H1 (cell line): ENCODE measurements around the gene POLL. TPM values are rescaled to one million over a fixed set of nuclear protein-coding genes. Genes with fewer than 3 reads are reported as not detected.

Experiments
- FOSL1 ChIP-seq: IDR thresholded peaks from 2 replicates; pipeline ENCODE4 v1.6.1; 2011; ENCODE audit warnings: mild to moderate bottlenecking, low read depth, low read length, moderate library complexity; ENCODE audit not compliant: insufficient read depth
- HDAC6 ChIP-seq: IDR thresholded peaks from one replicate; pipeline ENCODE4 v1.7.1; 2012; ENCODE audit warnings: low read depth, mild to moderate bottlenecking, inconsistent platforms, low read length, moderate library complexity
- RXRA ChIP-seq: IDR thresholded peaks from 2 replicates; pipeline ENCODE4 v1.6.1; 2011; ENCODE audit warnings: low read depth, mild to moderate bottlenecking, low read length, moderate library complexity; ENCODE audit not compliant: insufficient read depth
- SIX5 ChIP-seq: IDR thresholded peaks from 2 replicates; pipeline ENCODE4 v1.6.1; 2011; ENCODE audit warnings: mild to moderate bottlenecking, low read depth, low read length
- YY1 ChIP-seq: IDR thresholded peaks from 2 replicates; pipeline ENCODE4 v1.6.1; 2011; ENCODE audit warnings: low read depth, mild to moderate bottlenecking, low read length
- polyA plus RNA-seq, 7 experiments: library from polyadenylated mRNA; depleted of rRNA in 3 of 7; stranded (reverse) in 5 of 7; unstranded in 2 of 7; fragments of >200 nt in 5 of 7; fragments of 200-250 nt in 2 of 7; gene quantifications; 1 replicate in 5 of 7; 2 replicates in 1 of 7; 4 replicates in 1 of 7; pipeline versions ENCODE4 v1.2.1 to v1.2.3, GENCODE V29; 2011 to 2013; ENCODE audit warnings: missing spikeins in 2 of 7, mixed read lengths in 2 of 7
- total RNA-seq: library from RNA; stranded (reverse); fragmentation: NEBNext Ultra II Directional; extraction: Animal tissue kit (Norgen Biotek cat#: 25700); gene quantifications from 2 replicates; pipeline ENCODE4 v1.2.1, GENCODE V29; 2021

POLL gene
- total and polyA plus RNA-seq, 2 of the 8 experiments (the other 6 are each of a cell fraction or from before 2014, with no cell fraction given): 26.1 to 45.9 TPM

DNA sequence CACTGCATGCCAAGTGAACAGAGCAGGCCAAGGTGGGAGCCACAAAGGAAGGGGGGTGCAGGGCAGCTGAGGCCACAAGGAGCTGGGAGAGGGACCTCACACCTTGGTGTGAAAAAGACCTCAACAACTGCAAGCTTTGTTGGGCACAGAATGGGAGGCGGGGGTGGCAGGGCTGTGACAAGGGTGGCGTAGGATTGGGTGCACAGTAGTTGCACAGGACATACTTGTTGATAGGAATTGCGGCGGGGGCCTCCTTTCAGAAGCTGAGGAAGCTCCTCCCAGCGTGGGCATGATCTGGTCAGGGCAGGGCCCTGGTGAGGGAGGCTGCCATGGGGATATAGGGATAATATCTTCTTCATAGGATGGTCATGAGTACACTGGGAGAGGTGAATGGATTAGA, 25.8 kb downstream of the POLL start (continued):
- TF ChIP-seq FOSL1: no peak
- no peak for TF ChIP-seq SIX5
- no peak for TF ChIP-seq YY1
- TF ChIP-seq HDAC6: no peak
- no peak for TF ChIP-seq RXRA
